ENCODE measurements around the gene SIK3.

DNA sequence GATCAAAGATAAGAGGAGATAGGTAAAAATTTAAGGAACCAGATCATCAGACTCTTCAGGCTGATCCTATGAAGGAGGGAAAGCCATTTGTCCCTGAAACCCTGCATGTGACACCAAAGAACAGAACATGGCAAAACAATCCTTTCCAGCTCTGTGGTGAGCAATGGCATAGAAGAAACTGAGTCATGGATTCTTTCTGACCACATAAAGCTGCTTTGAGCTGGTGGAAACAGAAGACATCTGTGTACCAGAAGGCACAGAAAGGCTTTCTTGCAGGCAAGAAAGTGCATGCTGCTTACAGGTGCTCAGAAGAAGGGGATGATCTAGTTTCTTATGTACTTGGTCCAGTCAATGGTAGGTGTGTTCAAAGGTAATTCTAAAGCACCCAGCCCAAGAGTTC is 215.8 kb downstream of the SIK3 start:
- TF ChIP-seq POLR2AphosphoS5 (IDR thresholded peaks at IDR 0.05; ENCODE audit: borderline replicate concordance, low read depth, low read length) (no peak), EZH2 (IDR thresholded peaks at IDR 0.05) (no peak)

Measured in SK-N-MC (cell line).